CD4-positive, alpha-beta T cell treated with Interleukin-17A for 4 hours (primary cell): ENCODE measurements around the gene LRRC4B.
"Not testable (repeated sequence)": the region's sequence is repeated elsewhere in the genome, so short reads cannot be mapped to it uniquely, and the experiment has no call there.

Source experiments
- DNase-seq: peaks from one replicate; pipeline ENCODE4 v3.0.0-alpha.2; 2020; ENCODE audit warnings: mixed read lengths

The LRRC4B gene

GRCh38 chr19:50485284-50485955, 82.8 kb downstream of the LRRC4B start:
- DNase-seq, result no peak

GRCh38 chr19:50482916-50483315, 85.3 kb downstream of the LRRC4B start:
- no peak for DNase-seq

- DNase-seq, result no peak
Measured at GRCh38 chr19:50482271-50482855, 85.9 kb downstream of the LRRC4B start.

- no peak for DNase-seq
Measured at GRCh38 chr19:50481351-50482149, 86.7 kb downstream of the LRRC4B start.

GRCh38 chr19:50480281-50481111, 87.7 kb downstream of the LRRC4B start:
- DNase-seq, result no peak

DNA sequence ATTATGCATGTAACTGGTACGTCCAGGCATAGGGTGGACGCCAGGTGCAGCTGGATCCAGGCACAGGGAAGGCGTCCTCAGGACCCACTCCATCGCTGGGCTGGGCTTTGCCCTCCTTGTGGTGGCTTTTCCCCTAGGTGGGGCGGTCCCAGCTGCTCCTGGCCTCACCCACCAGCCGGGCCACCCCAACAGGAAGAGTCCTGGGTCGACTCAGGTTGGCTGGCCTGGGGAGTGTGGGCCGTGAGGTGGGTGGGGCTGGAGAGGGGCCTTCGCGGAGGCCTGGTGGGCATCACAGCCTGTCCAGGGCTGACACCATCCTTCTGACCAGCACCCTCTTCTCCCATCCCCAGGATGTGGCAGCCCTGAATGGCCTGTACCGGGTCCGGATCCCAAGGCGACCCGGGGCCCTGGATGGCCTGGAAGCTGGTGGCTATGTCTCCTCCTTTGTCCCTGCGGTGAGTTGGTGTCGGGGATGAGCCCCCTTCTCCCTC, 88.4 kb downstream of the LRRC4B start:
- no peak for DNase-seq

DNA sequence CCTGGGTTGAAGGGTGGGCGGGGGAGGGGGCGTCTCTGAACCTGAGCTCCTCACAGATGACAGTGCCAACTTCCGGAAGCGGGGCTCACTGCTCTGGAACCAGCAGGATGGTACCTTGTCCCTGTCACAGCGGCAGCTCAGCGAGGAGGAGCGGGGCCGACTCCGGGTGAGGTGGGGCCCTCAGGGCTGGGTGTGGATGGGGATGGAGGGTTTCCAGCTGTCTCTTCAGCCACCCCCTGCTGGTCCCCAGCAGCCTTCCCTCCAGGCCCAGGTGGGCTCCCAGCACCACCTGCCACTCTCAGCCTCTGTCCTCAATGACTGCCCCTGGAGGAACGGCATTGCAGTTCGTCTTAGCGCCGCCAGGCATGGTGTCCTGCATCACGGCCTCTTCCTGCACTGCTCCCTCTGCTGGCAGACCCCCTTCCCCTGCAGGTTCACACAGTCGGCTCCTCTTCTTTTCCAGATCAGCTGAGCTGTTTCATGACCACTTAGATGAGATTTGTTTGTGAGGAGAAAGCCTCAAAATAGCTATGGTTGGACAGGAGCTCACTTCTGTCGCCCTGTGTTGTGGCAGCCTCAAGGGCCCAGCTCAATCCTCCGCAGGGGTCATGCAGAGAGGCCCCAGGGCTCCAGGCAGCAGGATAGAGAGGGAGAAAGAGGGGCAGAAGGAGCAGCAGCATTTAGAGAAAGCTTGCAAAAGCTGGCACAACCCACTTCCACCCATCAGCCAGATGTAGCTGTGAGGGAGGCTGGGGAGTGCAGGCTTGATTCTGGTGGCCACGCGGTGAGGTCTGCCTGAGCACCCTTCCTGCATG, 89.1 kb downstream of the LRRC4B start:
- DNase-seq, result no peak

GRCh38 chr19:50477751-50478515, 90.3 kb downstream of the LRRC4B start:
- no peak for DNase-seq

DNA sequence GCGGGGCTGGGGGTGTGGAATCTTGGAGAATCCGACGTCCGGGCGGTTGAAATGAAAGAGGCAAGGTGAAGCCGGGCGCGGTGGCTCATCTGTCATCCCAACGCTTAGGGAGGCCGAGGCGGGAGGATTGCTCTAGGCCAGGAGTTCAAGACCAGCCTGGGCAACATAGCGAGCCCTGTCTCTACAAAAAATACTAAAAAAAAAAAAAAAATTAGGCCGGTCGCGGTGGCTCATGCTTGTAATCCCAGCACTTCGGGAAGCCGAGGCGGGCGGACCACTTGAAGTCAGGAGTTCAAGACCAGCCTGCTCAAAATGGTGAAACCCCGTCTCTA, 91.4 kb downstream of the LRRC4B start:
- no peak for DNase-seq

GRCh38 chr19:50476224-50476906, 91.9 kb downstream of the LRRC4B start, which contains the start of the genes EMC10 and GARIN5A:
TSS of gene EMC10 (plus strand) at chr19:50476507. CDS start at chr19:50476545, 38 bp downstream.
TSS of gene GARIN5A (minus strand) at chr19:50476848. CDS start at chr19:50476388, 460 bp downstream.
- peak; percentile 90 for DNase-seq

DNA sequence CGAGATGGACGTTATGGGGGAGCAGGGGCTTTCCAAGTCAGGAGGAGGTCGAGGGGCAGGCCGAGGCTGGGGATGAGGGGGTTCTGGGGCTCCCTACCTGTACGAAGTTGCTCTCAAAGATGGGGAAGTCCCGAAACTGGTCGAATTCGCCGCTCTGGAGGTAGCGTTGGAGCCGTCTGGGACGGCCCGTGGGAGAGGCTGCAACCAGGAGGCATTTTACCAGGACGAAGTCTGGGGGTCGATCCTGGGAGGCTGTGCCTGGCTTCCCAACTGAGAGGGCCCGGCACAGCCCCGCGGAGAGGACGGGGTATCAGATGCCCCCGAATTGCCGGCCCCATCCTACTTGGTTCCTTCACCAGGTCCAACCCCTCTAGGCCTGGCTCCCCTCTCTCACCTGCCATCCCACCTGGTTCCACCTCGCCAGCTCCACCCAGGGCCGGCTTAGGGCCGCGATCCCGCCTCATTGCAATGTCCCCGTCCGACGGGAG, 92.5 kb downstream of the LRRC4B start:
- no peak for DNase-seq

DNA sequence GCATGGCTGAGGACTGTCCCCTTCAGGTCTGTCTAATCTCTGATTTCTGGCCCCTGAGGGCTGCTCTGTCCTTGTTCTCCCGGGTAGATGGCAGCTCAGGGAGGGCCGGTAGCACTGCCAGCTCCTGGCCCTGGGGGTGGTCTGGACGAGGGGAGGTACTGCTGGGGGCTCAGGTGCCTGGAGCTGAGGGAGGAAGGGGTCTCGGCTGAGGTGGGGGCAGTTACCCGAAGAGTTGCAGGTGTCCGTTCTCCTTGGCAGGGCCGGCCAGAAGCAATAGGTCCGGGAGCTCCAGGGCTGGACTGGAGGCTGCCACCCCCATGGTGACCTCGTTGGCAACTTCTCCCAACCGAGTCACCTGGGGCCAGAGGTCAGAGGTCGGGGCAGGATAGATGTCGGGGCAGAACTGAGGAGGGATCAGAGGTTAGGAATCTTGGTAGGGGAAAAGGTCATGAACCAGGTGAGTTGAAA, 93.1 kb downstream of the LRRC4B start:
- DNase-seq, result no peak

- not testable (repeated sequence) for DNase-seq
Measured at GRCh38 chr19:50473336-50473735, 94.9 kb downstream of the LRRC4B start.

GRCh38 chr19:50468818-50469217, 99.4 kb downstream of the LRRC4B start:
- DNase-seq, result no peak

- no peak for DNase-seq
Measured at GRCh38 chr19:50467566-50467965, 100.7 kb downstream of the LRRC4B start.
